Measurements from ENCODE around the gene TGFB1.

DNA sequence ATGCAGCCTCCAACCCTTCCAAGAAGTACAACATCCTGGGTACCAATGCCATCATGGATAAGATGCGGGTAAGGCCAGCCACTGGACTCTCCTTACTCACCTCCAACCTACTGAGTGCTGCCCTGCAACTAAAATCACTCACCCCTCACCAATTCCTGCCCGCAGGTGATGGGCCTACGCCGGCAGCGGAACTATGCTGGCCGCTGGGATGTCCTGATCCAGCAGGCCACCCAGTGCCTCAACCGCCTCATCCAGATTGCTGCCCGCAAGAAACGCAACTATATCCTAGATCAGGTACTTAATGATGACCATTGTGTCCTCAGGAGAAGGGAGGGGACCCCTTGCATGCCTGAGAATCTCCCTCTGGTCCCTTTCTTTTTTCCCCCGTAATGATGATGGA lies 59.3 kb downstream of the TGFB1 start:
- no peak for TF ChIP-seq ISL2 (CRISPR knock-in tag; IDR thresholded peaks at IDR 0.05)
- TF ChIP-seq NR2F6 (IDR thresholded peaks at IDR 0.05) = no peak
- no peak for TF ChIP-seq NR2F6 (CRISPR knock-in tag; IDR thresholded peaks at IDR 0.05)
- TF ChIP-seq LCORL (IDR thresholded peaks at IDR 0.05) = no peak
- TF ChIP-seq LCORL (CRISPR knock-in tag; IDR thresholded peaks at IDR 0.05) = no peak
- TF ChIP-seq NR3C1 (CRISPR knock-in tag; IDR thresholded peaks at IDR 0.05) = no peak

All from HepG2 (cell line).